ENCODE results near the gene FAM50A. TPM values are rescaled to one million over a fixed set of nuclear protein-coding genes. Genes with fewer than 3 reads are reported as not detected.
"Not testable (repeated sequence)": the region's sequence is repeated elsewhere in the genome, so short reads cannot be mapped to it uniquely, and the experiment has no call there.

The FAM50A gene
- polyA plus RNA-seq, 2 donors, result 37.5 to 46.6 TPM

DNA sequence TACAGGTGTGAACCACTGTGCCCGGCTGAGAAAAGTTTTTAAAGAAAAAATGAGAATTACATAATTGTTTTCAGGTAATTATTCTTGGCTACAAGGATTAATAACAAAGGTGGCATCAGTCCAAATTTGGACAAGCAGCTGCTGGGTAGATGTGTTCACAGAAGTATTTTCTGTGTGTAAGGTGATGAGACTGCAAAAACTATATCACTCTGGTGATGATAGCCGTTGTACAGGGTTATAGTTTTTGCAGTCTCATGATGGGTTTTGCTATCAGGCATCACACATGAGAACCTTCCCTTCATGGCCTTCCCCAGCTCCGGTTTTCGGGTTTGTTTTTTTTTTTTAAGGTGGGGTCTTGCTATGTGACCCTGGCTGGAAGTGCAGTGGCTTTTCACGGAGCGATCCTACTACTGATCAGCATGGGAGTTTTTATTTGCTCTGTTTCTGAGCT is 51.6 kb downstream of the FAM50A start:
- no peaks in the 10 kb centered on the region for H3K36me3 ChIP-seq (ENCODE audit: control insufficient read depth in 2 of 2, insufficient read depth in 2 of 2, low read length in 1 of 2)
- H3K4me3 ChIP-seq (ENCODE audit: low read depth in 1 of 2, low read length in 2 of 2), result no peak overlapping the region
- no peak overlapping the region for H3K27ac ChIP-seq (ENCODE audit: low read depth in 2 of 2, low read length in 1 of 2)
- no peaks in the 10 kb centered on the region for H3K4me1 ChIP-seq (ENCODE audit: control insufficient read depth in 2 of 2, insufficient read depth in 2 of 2, low read length in 1 of 2)
- H3K27me3 ChIP-seq (ENCODE audit: control insufficient read depth in 1 of 2, insufficient read depth in 2 of 2, low read length in 2 of 2), result no peaks in the 10 kb centered on the region
- no peaks in the 10 kb centered on the region for H3K9me3 ChIP-seq (ENCODE audit: control insufficient read depth in 2 of 2, insufficient read depth in 1 of 2, low read depth in 1 of 2, low read length in 1 of 2)
- 77 to 83% methylated on average over 6 of the region's 6 CpGs for WGBS, 2 donors

DNA sequence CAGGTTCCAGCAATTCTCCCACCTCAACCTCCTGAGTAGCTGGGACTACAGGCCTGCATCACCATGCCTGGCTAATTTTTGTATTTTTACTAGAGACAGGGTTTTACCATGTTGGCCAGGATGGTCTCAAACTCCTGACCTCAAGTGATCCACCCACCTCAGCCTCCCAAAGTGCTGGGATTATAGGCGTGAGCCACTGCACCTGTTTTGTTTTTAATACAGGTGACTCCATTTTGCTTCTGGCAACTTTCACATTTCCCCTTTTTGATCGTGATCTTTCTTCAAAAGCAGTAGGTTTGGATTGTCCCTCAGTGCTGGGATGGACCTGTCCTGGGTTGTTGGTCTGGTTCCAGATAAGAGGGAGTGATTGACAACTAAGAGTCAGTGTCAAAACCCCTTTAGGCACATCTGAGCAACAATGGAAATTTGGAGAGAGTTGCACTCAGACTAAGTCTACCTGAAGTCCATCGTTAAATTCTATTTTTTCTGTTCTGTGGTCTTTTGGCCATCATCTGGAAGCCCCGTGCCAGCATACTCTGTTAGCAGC is 52.7 kb downstream of the FAM50A start:
- not testable (repeated sequence) for H3K27me3 ChIP-seq (ENCODE audit: control insufficient read depth in 1 of 2, insufficient read depth in 2 of 2, low read length in 2 of 2); H3K9me3 ChIP-seq (ENCODE audit: control insufficient read depth in 2 of 2, insufficient read depth in 1 of 2, low read depth in 1 of 2, low read length in 1 of 2); H3K4me3 ChIP-seq (ENCODE audit: low read depth in 1 of 2, low read length in 2 of 2); H3K36me3 ChIP-seq (ENCODE audit: control insufficient read depth in 2 of 2, insufficient read depth in 2 of 2, low read length in 1 of 2); H3K27ac ChIP-seq (ENCODE audit: low read depth in 2 of 2, low read length in 1 of 2); H3K4me1 ChIP-seq (ENCODE audit: control insufficient read depth in 2 of 2, insufficient read depth in 2 of 2, low read length in 1 of 2)
- 67 to 69% methylated on average over 4 of the region's 4 CpGs for WGBS, 2 donors

Other genes with a start within 250 kb of the FAM50A start
- gene OPN1MW2, start 224.4 kb upstream of the FAM50A start, polyA plus RNA-seq, result not detected
- gene OPN1MW3, start 186.6 kb upstream of the FAM50A start, polyA plus RNA-seq, result not detected
- gene TEX28, start 149.0 kb upstream of the FAM50A start, polyA plus RNA-seq, result not detected
- not detected for gene TKTL1, start 148.3 kb upstream of the FAM50A start, polyA plus RNA-seq
- gene FLNA, start 69.5 kb upstream of the FAM50A start, polyA plus RNA-seq, result 100 to 1,000 TPM; 407 to 691 TPM
- gene EMD, start 64.8 kb upstream of the FAM50A start, polyA plus RNA-seq, result 10 to 100 TPM; 66.5 to 83.9 TPM
- 1,000 to 10,000 TPM; 2,998 to 4,750 TPM for gene RPL10, start 45.8 kb upstream of the FAM50A start, polyA plus RNA-seq
- 10 to 100 TPM; 20.1 to 20.3 TPM for gene DNASE1L1, start 34.9 kb upstream of the FAM50A start, polyA plus RNA-seq
- gene TAFAZZIN, start 32.6 kb upstream of the FAM50A start, polyA plus RNA-seq, result 10 to 100 TPM; 28.9 to 59.5 TPM
- 10 to 100 TPM; 40.3 to 65.8 TPM for gene ATP6AP1, start 15.5 kb upstream of the FAM50A start, polyA plus RNA-seq
- 10 to 100 TPM; 46.4 to 63.5 TPM for gene GDI1, start 7.0 kb upstream of the FAM50A start, polyA plus RNA-seq
- 10 to 100 TPM in 1 of 2 donors, 1 to 10 TPM in 1; 4.3 to 19.0 TPM for gene PLXNA3, start 14.1 kb downstream of the FAM50A start, polyA plus RNA-seq
- 10 to 100 TPM in 1 of 2 donors, 1 to 10 TPM in 1; 6.2 to 21.1 TPM for gene LAGE3, start 35.1 kb downstream of the FAM50A start, polyA plus RNA-seq
- 10 to 100 TPM; 15.4 to 28.5 TPM for gene UBL4A, start 42.5 kb downstream of the FAM50A start, polyA plus RNA-seq
- gene SLC10A3, start 46.5 kb downstream of the FAM50A start, polyA plus RNA-seq, result 10 to 100 TPM; 24.7 to 26.3 TPM
- gene FAM3A, start 72.1 kb downstream of the FAM50A start, polyA plus RNA-seq, result 10 to 100 TPM; 51.6 to 54.4 TPM
- 10 to 100 TPM; 42.7 to 46.9 TPM for gene G6PD, start 102.7 kb downstream of the FAM50A start, polyA plus RNA-seq
- gene IKBKG, start 103.5 kb downstream of the FAM50A start, polyA plus RNA-seq, result 10 to 100 TPM; 16.2 to 19.7 TPM
- not detected for gene CTAG1A, start 141.0 kb downstream of the FAM50A start, polyA plus RNA-seq
- under 1 TPM in 1 of 2 donors, not detected in 1; 0.04 TPM for gene CTAG1B, start 175.1 kb downstream of the FAM50A start, polyA plus RNA-seq
- gene CTAG2, start 209.4 kb downstream of the FAM50A start, polyA plus RNA-seq, result 1 to 10 TPM in 1 of 2 donors, not detected in 1; 2.8 TPM